Measurements from ENCODE around the gene TRPV4.

Gene TRPV4

GRCh38 chr12:109804820-109805761, 28.1 kb downstream of the TRPV4 start:
- DNase-seq = peak; percentile 39

- no peak for DNase-seq
Measured at GRCh38 chr12:109803678-109804077, 29.5 kb downstream of the TRPV4 start.

GRCh38 chr12:109802828-109803227, 30.4 kb downstream of the TRPV4 start:
- no peak for DNase-seq

- DNase-seq = no peak
Measured at GRCh38 chr12:109800536-109800935, 32.7 kb downstream of the TRPV4 start.

GRCh38 chr12:109798691-109799090, 34.5 kb downstream of the TRPV4 start:
- no peak for DNase-seq

GRCh38 chr12:109797905-109798669, 35.1 kb downstream of the TRPV4 start:
- DNase-seq = no peak

- no peak for DNase-seq
Measured at GRCh38 chr12:109796057-109796456, 37.1 kb downstream of the TRPV4 start.

GRCh38 chr12:109795023-109795422, 38.2 kb downstream of the TRPV4 start:
- no peak for DNase-seq

GRCh38 chr12:109793826-109794501, 39.2 kb downstream of the TRPV4 start:
- DNase-seq = no peak

GRCh38 chr12:109793411-109793810, 39.8 kb downstream of the TRPV4 start:
- no peak for DNase-seq

GRCh38 chr12:109792992-109793391, 40.2 kb downstream of the TRPV4 start:
- DNase-seq = no peak

GRCh38 chr12:109789526-109790048, 43.6 kb downstream of the TRPV4 start:
- no peak for DNase-seq

GRCh38 chr12:109786799-109787198, 46.4 kb downstream of the TRPV4 start:
- DNase-seq = no peak

- no peak for DNase-seq
Measured at GRCh38 chr12:109785854-109786253, 47.3 kb downstream of the TRPV4 start.

GRCh38 chr12:109783965-109784244, 49.3 kb downstream of the TRPV4 start:
- no peak for DNase-seq

GRCh38 chr12:109783135-109783964, 49.8 kb downstream of the TRPV4 start:
- no peak for DNase-seq

- no peak for DNase-seq
Measured at GRCh38 chr12:109782326-109782703, 50.9 kb downstream of the TRPV4 start.

GRCh38 chr12:109781668-109782325, 51.4 kb downstream of the TRPV4 start:
- DNase-seq = no peak

- DNase-seq = peak; percentile 50
Measured at GRCh38 chr12:109779382-109779781, 53.8 kb downstream of the TRPV4 start.

GRCh38 chr12:109778684-109779083, 54.5 kb downstream of the TRPV4 start:
- DNase-seq = no peak

GRCh38 chr12:109777544-109777943, 55.7 kb downstream of the TRPV4 start:
- peak; percentile 12 for DNase-seq

GRCh38 chr12:109776624-109777023, 56.6 kb downstream of the TRPV4 start:
- no peak for DNase-seq
